PC-3 (cell line): ENCODE results near the gene ZFP37. TPM values are rescaled to one million over a fixed set of nuclear protein-coding genes. Genes with fewer than 3 reads are reported as not detected.

ENCODE experiments used
- ATAC-seq: fragments of 200-7000 bp; cut with Tn5 transposase; 2 replicates; pipeline ENCODE4 v1.9.1; 2020; ENCODE audit warnings: mild to moderate bottlenecking, moderate library complexity
- BruUV-seq: library from RNA; stranded (reverse); fragments of 400-500 nt; replicated peaks from 2 replicates; lab custom pipeline; 2021; lab: Mats Ljungman, UMichigan
- CTCF ChIA-PET: fragments of 300-600 bp; sonication (Branson Sonifier 250); formaldehyde crosslinking; loops from one replicate; lab custom pipeline; 2022; ENCODE audit warnings: antibody characterized with exemption; lab: Charles Lee
- POLR2A ChIA-PET: fragments of 300-600 bp; sonication (Branson Sonifier 250); formaldehyde crosslinking; loops from one replicate; lab custom pipeline; 2022; ENCODE audit warnings: antibody characterized with exemption; ENCODE audit not compliant: unreplicated experiment; lab: Charles Lee
- DNase-seq: peaks from one replicate; pipeline ENCODE4 v3.0.0-alpha.2; 2015
- H2AFZ ChIP-seq: fragments of 300-600 bp; sonication (generic); 2 replicates; pipeline ENCODE4 v1.6.0; 2016; ENCODE audit warnings: antibody characterized with exemption, low read length
- H3F3A ChIP-seq: fragments of 300-600 bp; sonication (generic); one replicate; pipeline ENCODE4 v1.6.0; 2017; ENCODE audit warnings: antibody characterized with exemption, low read length, control low read depth, mild to moderate bottlenecking; ENCODE audit not compliant: unreplicated experiment
- H3K27ac ChIP-seq: fragments of 300-600 bp; sonication (generic); 2 replicates; pipeline ENCODE4 v1.5.1; 2016; ENCODE audit warnings: mild to moderate bottlenecking, low read length
- H3K27me3 ChIP-seq: fragments of 300-600 bp; sonication (generic); 2 replicates; pipeline ENCODE4 v1.6.1; 2016; ENCODE audit warnings: low read length, mixed read lengths
- H3K36me3 ChIP-seq: fragments of 300-600 bp; sonication (generic); 2 replicates; pipeline ENCODE4 v1.6.1; 2016; ENCODE audit warnings: low read depth, mixed run types, low read length, mixed read lengths
- H3K4me1 ChIP-seq: fragments of 300-600 bp; sonication (generic); 2 replicates; pipeline ENCODE4 v1.5.1; 2016; ENCODE audit warnings: low read length; ENCODE audit not compliant: insufficient read depth
- H3K4me2 ChIP-seq: fragments of 300-600 bp; sonication (generic); 2 replicates; pipeline ENCODE4 v1.6.0; 2016; ENCODE audit warnings: low read length
- H3K4me3 ChIP-seq: fragments of 300-600 bp; sonication (generic); 2 replicates; pipeline ENCODE4 v1.5.1; 2016; ENCODE audit warnings: mild to moderate bottlenecking, low read length, mixed read lengths
- H3K79me2 ChIP-seq: fragments of 300-600 bp; sonication (generic); 2 replicates; pipeline ENCODE4 v1.6.1; 2017; ENCODE audit warnings: low read length, mixed read lengths
- H3K9ac ChIP-seq: fragments of 300-600 bp; sonication (generic); 2 replicates; pipeline ENCODE4 v1.6.0; 2016; ENCODE audit warnings: mild to moderate bottlenecking, low read length
- H3K9me2 ChIP-seq: fragments of 300-600 bp; sonication (generic); replicated peaks from 2 replicates; pipeline ENCODE4 v1.6.1; 2016; ENCODE audit warnings: mixed run types, low read length, mixed read lengths
- H3K9me3 ChIP-seq: fragments of 300-600 bp; sonication (generic); 2 replicates; pipeline ENCODE4 v1.6.1; 2016; ENCODE audit warnings: low read length, mixed read lengths
- H4K20me1 ChIP-seq: fragments of 300-600 bp; sonication (generic); 2 replicates; pipeline ENCODE4 v1.6.1; 2016; ENCODE audit warnings: low read length, mixed read lengths
- CTCF ChIP-seq: fragments of 300-600 bp; sonication (generic); conservative IDR thresholded peaks from 2 replicates; pipeline ENCODE4 v1.5.1; 2017; ENCODE audit warnings: antibody characterized with exemption, low read depth, mild to moderate bottlenecking, low read length
- EZH2 ChIP-seq: fragments of 300-600 bp; sonication (generic); IDR thresholded peaks from one replicate; pipeline ENCODE4 v1.6.1; 2017; ENCODE audit warnings: antibody characterized with exemption, mild to moderate bottlenecking, low read length; ENCODE audit not compliant: unreplicated experiment
- EZH2phosphoT487 ChIP-seq: fragments of 300-600 bp; sonication (generic); IDR thresholded peaks from 2 replicates; pipeline ENCODE4 v1.6.1; 2018; ENCODE audit warnings: mild to moderate bottlenecking, antibody characterized with exemption, low read length, borderline replicate concordance
- intact Hi-C: fragments of 100-400 bp; cut with micrococcal nuclease; formaldehyde crosslinking; loops from 2 replicates; pipeline ENCODE4 v1.9.0; 2023
- total RNA-seq: library from RNA; depleted of rRNA; stranded (reverse); fragments of >200 nt; gene quantifications from 2 replicates; pipeline ENCODE4 v1.2.3, GENCODE V29; 2014; rRNA removed

The ZFP37 gene
- total RNA-seq, 1 experiment from 2014 or later = not detected

DNA sequence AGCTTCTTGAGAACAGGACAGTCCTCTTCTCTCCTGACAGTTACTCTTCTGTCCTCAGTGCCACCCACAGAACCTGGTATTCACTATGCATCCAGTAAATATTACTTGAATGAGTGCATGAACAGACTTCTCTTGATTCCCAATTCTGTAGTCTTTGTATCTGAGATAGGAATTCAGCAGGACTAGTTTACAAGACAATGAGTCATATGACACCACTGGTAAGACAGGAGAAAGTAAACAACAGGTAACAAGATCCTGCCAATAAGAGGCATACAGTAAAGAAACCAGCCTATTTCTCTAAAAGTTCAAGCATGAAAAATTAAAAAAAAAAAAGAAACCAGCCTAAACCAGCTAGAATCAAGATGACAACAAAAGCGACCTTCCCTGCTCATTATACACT, 50.7 kb downstream of the ZFP37 start:
- ChIA-PET CTCF (interaction anchor here (0.6 kb wide), 1 partner anchor 393 kb away, joined by 6 read pairs; no protein-coding TSS in a partner anchor), POLR2A (interaction anchor here (0.6 kb wide), 1 partner anchor 145 kb away, joined by 7 read pairs; the partner anchor contains the start of gene SLC31A2)
- DNase-seq (peak; percentile 57), ATAC-seq (peak; percentile 43)
- Histone ChIP-seq H3F3A (peaks cover 3% of the 10 kb centered on the region), H3K27ac (no peak overlapping the region), H3K4me3 (no peak overlapping the region), H3K36me3 (no peaks in the 10 kb centered on the region), H3K9me3 (peaks cover 6% of the 10 kb centered on the region), H2AFZ (no peak overlapping the region), H3K4me1 (peaks cover 6% of the 10 kb centered on the region; the same call in 1 of the 2 replicates), H4K20me1 (no peaks in the 10 kb centered on the region), H3K27me3 (no peaks in the 10 kb centered on the region), H3K9ac (no peak overlapping the region), H3K79me2 (no peaks in the 10 kb centered on the region), H3K4me2 (no peak overlapping the region), H3K9me2 (no peaks in the 10 kb centered on the region)
- TF ChIP-seq EZH2phosphoT487 = no peak
- no peak for TF ChIP-seq EZH2
- no peak for TF ChIP-seq CTCF
- no TSS peak for BruUV-seq
- intact Hi-C loops = no loop called here

DNA sequence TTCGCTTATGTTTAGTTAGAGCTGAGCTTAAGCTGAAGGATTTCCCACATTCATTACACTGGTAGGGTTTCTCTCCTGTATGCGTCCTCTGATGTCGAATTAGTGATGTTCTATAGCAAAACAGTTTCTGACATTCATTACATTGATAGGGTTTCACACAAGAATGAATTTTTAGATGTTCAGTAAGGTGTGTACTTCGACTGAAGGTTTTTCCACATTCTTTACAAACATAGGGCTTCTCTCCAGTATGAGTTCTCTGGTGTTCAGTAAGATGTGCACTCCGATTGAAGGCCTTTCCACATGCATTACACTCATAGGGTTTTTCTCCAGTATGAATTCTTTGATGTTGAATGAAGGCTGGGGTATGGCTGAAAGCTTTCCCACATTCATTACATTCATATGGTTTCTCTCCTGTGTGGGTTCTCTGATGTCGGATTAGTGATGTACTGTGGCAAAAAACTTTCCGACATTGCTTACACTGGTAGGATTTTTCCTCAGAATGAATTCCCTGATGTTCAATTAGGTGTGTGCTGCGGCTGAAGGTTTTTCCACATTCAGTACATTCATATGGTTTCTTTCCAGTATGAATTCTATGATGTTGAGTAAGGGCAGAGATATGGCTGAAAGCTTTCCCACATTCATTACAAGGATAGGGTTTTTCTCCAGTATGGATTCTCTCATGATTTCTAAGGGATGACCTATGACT, 59.1 kb downstream of the ZFP37 start:
- no peaks in the 10 kb centered on the region; the same call in 1 of the 2 replicates for H3K36me3 ChIP-seq
- H3F3A ChIP-seq = no peaks in the 10 kb centered on the region
- no peak for DNase-seq
- POLR2A ChIA-PET = no interaction called here
- H3K27me3 ChIP-seq = no peaks in the 10 kb centered on the region
- H3K4me2 ChIP-seq = no peak overlapping the region
- no peak overlapping the region for H2AFZ ChIP-seq
- BruUV-seq = no TSS peak
- H3K4me3 ChIP-seq = no peak overlapping the region
- H3K9me2 ChIP-seq = no peaks in the 10 kb centered on the region
- H3K4me1 ChIP-seq = no peaks in the 10 kb centered on the region
- intact Hi-C loops = no loop called here
- no peak for TF ChIP-seq EZH2phosphoT487
- TF ChIP-seq EZH2 = no peak
- TF ChIP-seq CTCF = no peak
- H3K27ac ChIP-seq = no peak overlapping the region
- ATAC-seq = no peak
- CTCF ChIA-PET = no interaction called here
- no peak overlapping the region for H3K9ac ChIP-seq
- H4K20me1 ChIP-seq = no peaks in the 10 kb centered on the region
- peaks cover 17% of the 10 kb centered on the region; the same call in 1 of the 2 replicates for H3K9me3 ChIP-seq
- no peaks in the 10 kb centered on the region for H3K79me2 ChIP-seq

Other genes with a start within 250 kb of the ZFP37 start
- gene SLC46A2, start 165.8 kb downstream of the ZFP37 start, total RNA-seq = not detected in 2 replicates
- not detected in 2 replicates for gene ZNF883, start 44.5 kb downstream of the ZFP37 start, total RNA-seq
- gene SLC31A2, start 94.3 kb upstream of the ZFP37 start, total RNA-seq = 2.1 and 3.6 TPM in 2 replicates
- gene FKBP15, start 164.6 kb upstream of the ZFP37 start, total RNA-seq = 10.7 and 15.0 TPM in 2 replicates
- 9.2 and 9.7 TPM in 2 replicates for gene SLC31A1, start 164.8 kb upstream of the ZFP37 start, total RNA-seq
- gene CDC26, start 218.8 kb upstream of the ZFP37 start, total RNA-seq = 32.4 and 34.7 TPM in 2 replicates
- gene PRPF4, start 218.9 kb upstream of the ZFP37 start, total RNA-seq = 27.4 and 32.1 TPM in 2 replicates
- gene RNF183, start 246.7 kb upstream of the ZFP37 start, total RNA-seq = not detected in 2 replicates